ENCODE results near the gene ENDOG. TPM values are rescaled to one million over a fixed set of nuclear protein-coding genes. Genes with fewer than 3 reads are reported as not detected.

The ENDOG gene
- polyA plus RNA-seq, 1 donor from 2014 or later: 61.5 TPM

GRCh38 chr9:128798896-128799295, 19.4 kb upstream of the ENDOG start:
- Histone ChIP-seq H3K36me3 (ENCODE audit: insufficient read depth, low read length) (no peaks in the 10 kb centered on the region), H3K4me3 (ENCODE audit: low read length) (no peak overlapping the region), H3K4me2 (ENCODE audit: low read length) (no peak overlapping the region), H3K79me2 (replicated peaks; ENCODE audit: insufficient read depth, low read length) (no peaks in the 10 kb centered on the region), H3K9ac (ENCODE audit: low read length) (no peak overlapping the region), H2AFZ (ENCODE audit: low read depth, low read length) (no peak overlapping the region), H3K9me2 (ENCODE audit: insufficient read depth, low read length) (no peaks in the 10 kb centered on the region), H3K9me3 (ENCODE audit: low read length) (no peaks in the 10 kb centered on the region), H3K27ac (ENCODE audit: low read length) (no peak overlapping the region), H3K27me3 (ENCODE audit: insufficient read depth, low read depth, low read length) (no peaks in the 10 kb centered on the region), H4K20me1 (ENCODE audit: insufficient read depth) (no peaks in the 10 kb centered on the region), H3F3A (ENCODE audit: insufficient read depth, low read length, poor library complexity, severe bottlenecking) (no peaks in the 10 kb centered on the region)
- TF ChIP-seq, protein P1, sequence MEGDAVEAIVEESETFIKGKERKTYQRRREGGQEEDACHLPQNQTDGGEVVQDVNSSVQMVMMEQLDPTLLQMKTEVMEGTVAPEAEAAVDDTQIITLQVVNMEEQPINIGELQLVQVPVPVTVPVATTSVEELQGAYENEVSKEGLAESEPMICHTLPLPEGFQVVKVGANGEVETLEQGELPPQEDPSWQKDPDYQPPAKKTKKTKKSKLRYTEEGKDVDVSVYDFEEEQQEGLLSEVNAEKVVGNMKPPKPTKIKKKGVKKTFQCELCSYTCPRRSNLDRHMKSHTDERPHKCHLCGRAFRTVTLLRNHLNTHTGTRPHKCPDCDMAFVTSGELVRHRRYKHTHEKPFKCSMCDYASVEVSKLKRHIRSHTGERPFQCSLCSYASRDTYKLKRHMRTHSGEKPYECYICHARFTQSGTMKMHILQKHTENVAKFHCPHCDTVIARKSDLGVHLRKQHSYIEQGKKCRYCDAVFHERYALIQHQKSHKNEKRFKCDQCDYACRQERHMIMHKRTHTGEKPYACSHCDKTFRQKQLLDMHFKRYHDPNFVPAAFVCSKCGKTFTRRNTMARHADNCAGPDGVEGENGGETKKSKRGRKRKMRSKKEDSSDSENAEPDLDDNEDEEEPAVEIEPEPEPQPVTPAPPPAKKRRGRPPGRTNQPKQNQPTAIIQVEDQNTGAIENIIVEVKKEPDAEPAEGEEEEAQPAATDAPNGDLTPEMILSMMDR (IDR thresholded peaks at IDR 0.05; ENCODE audit: poor library complexity, severe bottlenecking): no peak
- TF ChIP-seq, protein P2, sequence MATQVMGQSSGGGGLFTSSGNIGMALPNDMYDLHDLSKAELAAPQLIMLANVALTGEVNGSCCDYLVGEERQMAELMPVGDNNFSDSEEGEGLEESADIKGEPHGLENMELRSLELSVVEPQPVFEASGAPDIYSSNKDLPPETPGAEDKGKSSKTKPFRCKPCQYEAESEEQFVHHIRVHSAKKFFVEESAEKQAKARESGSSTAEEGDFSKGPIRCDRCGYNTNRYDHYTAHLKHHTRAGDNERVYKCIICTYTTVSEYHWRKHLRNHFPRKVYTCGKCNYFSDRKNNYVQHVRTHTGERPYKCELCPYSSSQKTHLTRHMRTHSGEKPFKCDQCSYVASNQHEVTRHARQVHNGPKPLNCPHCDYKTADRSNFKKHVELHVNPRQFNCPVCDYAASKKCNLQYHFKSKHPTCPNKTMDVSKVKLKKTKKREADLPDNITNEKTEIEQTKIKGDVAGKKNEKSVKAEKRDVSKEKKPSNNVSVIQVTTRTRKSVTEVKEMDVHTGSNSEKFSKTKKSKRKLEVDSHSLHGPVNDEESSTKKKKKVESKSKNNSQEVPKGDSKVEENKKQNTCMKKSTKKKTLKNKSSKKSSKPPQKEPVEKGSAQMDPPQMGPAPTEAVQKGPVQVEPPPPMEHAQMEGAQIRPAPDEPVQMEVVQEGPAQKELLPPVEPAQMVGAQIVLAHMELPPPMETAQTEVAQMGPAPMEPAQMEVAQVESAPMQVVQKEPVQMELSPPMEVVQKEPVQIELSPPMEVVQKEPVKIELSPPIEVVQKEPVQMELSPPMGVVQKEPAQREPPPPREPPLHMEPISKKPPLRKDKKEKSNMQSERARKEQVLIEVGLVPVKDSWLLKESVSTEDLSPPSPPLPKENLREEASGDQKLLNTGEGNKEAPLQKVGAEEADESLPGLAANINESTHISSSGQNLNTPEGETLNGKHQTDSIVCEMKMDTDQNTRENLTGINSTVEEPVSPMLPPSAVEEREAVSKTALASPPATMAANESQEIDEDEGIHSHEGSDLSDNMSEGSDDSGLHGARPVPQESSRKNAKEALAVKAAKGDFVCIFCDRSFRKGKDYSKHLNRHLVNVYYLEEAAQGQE (IDR thresholded peaks at IDR 0.05; ENCODE audit: borderline replicate concordance): no peak
- no peak for TF ChIP-seq MXI1 (conservative IDR thresholded peaks at IDR 0.05; ENCODE audit: poor library complexity, severe bottlenecking)
- no peak for TF ChIP-seq POLR2AphosphoS5 (IDR thresholded peaks at IDR 0.05)
- no peak for TF ChIP-seq RAD21 (conservative IDR thresholded peaks at IDR 0.05)
- no peak for TF ChIP-seq SMC3 (conservative IDR thresholded peaks at IDR 0.05; ENCODE audit: poor library complexity)
- TF ChIP-seq EZH2 (IDR thresholded peaks at IDR 0.05; ENCODE audit: borderline replicate concordance, insufficient read depth, low read length, poor library complexity, severe bottlenecking): no peak
- no peak for TF ChIP-seq TAF1 (IDR thresholded peaks at IDR 0.05; ENCODE audit: low read depth)
- no peak for TF ChIP-seq EP300 (conservative IDR thresholded peaks at IDR 0.05; ENCODE audit: poor library complexity, severe bottlenecking)

GRCh38 chr9:128800061-128800460, 18.2 kb upstream of the ENDOG start:
- no peaks in the 10 kb centered on the region for H3K79me2 ChIP-seq (replicated peaks; ENCODE audit: insufficient read depth, low read length)
- H4K20me1 ChIP-seq (ENCODE audit: insufficient read depth): no peaks in the 10 kb centered on the region
- no peak overlapping the region for H3K27ac ChIP-seq (ENCODE audit: low read length)
- no peak overlapping the region for H3K4me2 ChIP-seq (ENCODE audit: low read length)
- no peak overlapping the region for H2AFZ ChIP-seq (ENCODE audit: low read depth, low read length)
- H3K36me3 ChIP-seq (ENCODE audit: insufficient read depth, low read length): no peaks in the 10 kb centered on the region
- H3K9me2 ChIP-seq (ENCODE audit: insufficient read depth, low read length): no peaks in the 10 kb centered on the region
- H3F3A ChIP-seq (ENCODE audit: insufficient read depth, low read length, poor library complexity, severe bottlenecking): no peaks in the 10 kb centered on the region
- H3K9ac ChIP-seq (ENCODE audit: low read length): no peak overlapping the region
- H3K4me3 ChIP-seq (ENCODE audit: low read length): no peak overlapping the region
- no peaks in the 10 kb centered on the region for H3K27me3 ChIP-seq (ENCODE audit: insufficient read depth, low read depth, low read length)
- TF ChIP-seq RAD21 (conservative IDR thresholded peaks at IDR 0.05): no peak
- TF ChIP-seq, protein P2 (IDR thresholded peaks at IDR 0.05; ENCODE audit: borderline replicate concordance): no peak
- TF ChIP-seq, protein P1 (IDR thresholded peaks at IDR 0.05; ENCODE audit: poor library complexity, severe bottlenecking): no peak
- no peak for TF ChIP-seq POLR2AphosphoS5 (IDR thresholded peaks at IDR 0.05)
- TF ChIP-seq MXI1 (conservative IDR thresholded peaks at IDR 0.05; ENCODE audit: poor library complexity, severe bottlenecking): no peak
- no peak for TF ChIP-seq TAF1 (IDR thresholded peaks at IDR 0.05; ENCODE audit: low read depth)
- no peak for TF ChIP-seq EP300 (conservative IDR thresholded peaks at IDR 0.05; ENCODE audit: poor library complexity, severe bottlenecking)
- TF ChIP-seq EZH2 (IDR thresholded peaks at IDR 0.05; ENCODE audit: borderline replicate concordance, insufficient read depth, low read length, poor library complexity, severe bottlenecking): no peak
- TF ChIP-seq SMC3 (conservative IDR thresholded peaks at IDR 0.05; ENCODE audit: poor library complexity): no peak
- no peaks in the 10 kb centered on the region for H3K9me3 ChIP-seq (ENCODE audit: low read length)
